Upper lobe of right lung (tissue), 1 donor: ENCODE measurements around the gene BHLHA15. TPM values are rescaled to one million over a fixed set of nuclear protein-coding genes. Genes with fewer than 3 reads are reported as not detected.

Source experiments
- ATAC-seq: fragments of 200-7000 bp; cut with Tn5 transposase; one replicate; pipeline ENCODE4 v1.9.1; 2020; ENCODE audit warnings: mild to moderate bottlenecking, moderate library complexity
- DNase-seq: peaks from one replicate; pipeline ENCODE4 v3.0.0-alpha.2; 2020
- H3K27ac ChIP-seq: fragments of 200-600 bp; one replicate; pipeline ENCODE4 v1.8.0; 2022
- H3K27me3 ChIP-seq: fragments of 200-600 bp; one replicate; pipeline ENCODE4 v1.8.0; 2022; ENCODE audit warnings: mild to moderate bottlenecking
- H3K36me3 ChIP-seq: fragments of 200-600 bp; one replicate; pipeline ENCODE4 v1.8.0; 2022
- H3K4me1 ChIP-seq: fragments of 200-600 bp; one replicate; pipeline ENCODE4 v1.8.0; 2022
- H3K4me3 ChIP-seq: fragments of 200-600 bp; one replicate; pipeline ENCODE4 v1.8.0; 2022; ENCODE audit warnings: mild to moderate bottlenecking
- H3K9me3 ChIP-seq: fragments of 200-600 bp; one replicate; pipeline ENCODE4 v1.8.0; 2022
- CTCF ChIP-seq: fragments of 200-600 bp; IDR thresholded peaks from one replicate; pipeline ENCODE4 v1.8.0; 2022; ENCODE audit warnings: antibody characterized with exemption
- intact Hi-C: fragments of 100-400 bp; cut with DNase I; formaldehyde crosslinking; loops from one replicate; pipeline ENCODE4 v1.11.0; 2022
- total RNA-seq: library from RNA; stranded (reverse); fragmentation: NEBNext Ultra II Directional; extraction: Animal tissue kit (Norgen Biotek cat#: 25700); gene quantifications from one replicate; pipeline ENCODE4 v1.2.1, GENCODE V29; 2021
- donor health status: DM: no; HTN: yes; CAD: no; lungs with severe emphysema.

BHLHA15 gene
- total RNA-seq, 1 donor from 2014 or later, result 0.81 TPM

GRCh38 chr7:98223898-98224700 is 12.9 kb downstream of the BHLHA15 start:
- H3K4me3 ChIP-seq, result no peak overlapping the region
- intact Hi-C loops, result no loop called here
- no peaks in the 10 kb centered on the region for H3K4me1 ChIP-seq
- TF ChIP-seq CTCF, result no peak
- H3K36me3 ChIP-seq, result peaks cover 66% of the 10 kb centered on the region
- peak; percentile 59 for DNase-seq
- no peak overlapping the region for H3K27ac ChIP-seq
- H3K9me3 ChIP-seq, result no peaks in the 10 kb centered on the region
- ATAC-seq, result peak; percentile 4
- no peaks in the 10 kb centered on the region for H3K27me3 ChIP-seq

- no peaks in the 10 kb centered on the region for H3K27me3 ChIP-seq
- TF ChIP-seq CTCF, result no peak
- intact Hi-C loops, result no loop called here
- peaks cover 63% of the 10 kb centered on the region for H3K36me3 ChIP-seq
- no peaks in the 10 kb centered on the region for H3K9me3 ChIP-seq
- no peak for DNase-seq
- H3K27ac ChIP-seq, result no peak overlapping the region
- no peaks in the 10 kb centered on the region for H3K4me1 ChIP-seq
- H3K4me3 ChIP-seq, result no peak overlapping the region
- ATAC-seq, result no peak
These were observed 13.5 kb downstream of the BHLHA15 start for GRCh38 chr7:98224701-98225181.

GRCh38 chr7:98225913-98226614 is 14.8 kb downstream of the BHLHA15 start:
- H3K4me1 ChIP-seq, result no peaks in the 10 kb centered on the region
- DNase-seq (no peak), ATAC-seq (no peak)
- H3K9me3 ChIP-seq, result no peaks in the 10 kb centered on the region
- H3K27ac ChIP-seq, result no peak overlapping the region
- intact Hi-C loops, result no loop called here
- TF ChIP-seq CTCF, result no peak
- peaks cover 64% of the 10 kb centered on the region for H3K36me3 ChIP-seq
- no peaks in the 10 kb centered on the region for H3K27me3 ChIP-seq
- H3K4me3 ChIP-seq, result no peak overlapping the region

GRCh38 chr7:98227939-98228338 is 16.7 kb downstream of the BHLHA15 start:
- Histone ChIP-seq H3K9me3 (no peaks in the 10 kb centered on the region), H3K27ac (no peak overlapping the region), H3K36me3 (peaks cover 52% of the 10 kb centered on the region), H3K4me1 (no peaks in the 10 kb centered on the region), H3K4me3 (no peak overlapping the region), H3K27me3 (no peaks in the 10 kb centered on the region)
- intact Hi-C loops, result no loop called here
- no peak for DNase-seq
- no peak for ATAC-seq
- TF ChIP-seq CTCF, result no peak

- ATAC-seq (no peak), DNase-seq (no peak)
- Histone ChIP-seq H3K9me3 (no peaks in the 10 kb centered on the region), H3K4me3 (no peak overlapping the region), H3K27me3 (no peaks in the 10 kb centered on the region), H3K27ac (no peak overlapping the region), H3K4me1 (no peaks in the 10 kb centered on the region), H3K36me3 (peaks cover 60% of the 10 kb centered on the region)
- no peak for TF ChIP-seq CTCF
- intact Hi-C loops, result no loop called here
These were observed 17.6 kb downstream of the BHLHA15 start for GRCh38 chr7:98228801-98229200.
